ENCODE measurements around the gene SRGAP1.
"Not testable (repeated sequence)": the region's sequence is repeated elsewhere in the genome, so short reads cannot be mapped to it uniquely, and the experiment has no call there.

The SRGAP1 gene

DNA sequence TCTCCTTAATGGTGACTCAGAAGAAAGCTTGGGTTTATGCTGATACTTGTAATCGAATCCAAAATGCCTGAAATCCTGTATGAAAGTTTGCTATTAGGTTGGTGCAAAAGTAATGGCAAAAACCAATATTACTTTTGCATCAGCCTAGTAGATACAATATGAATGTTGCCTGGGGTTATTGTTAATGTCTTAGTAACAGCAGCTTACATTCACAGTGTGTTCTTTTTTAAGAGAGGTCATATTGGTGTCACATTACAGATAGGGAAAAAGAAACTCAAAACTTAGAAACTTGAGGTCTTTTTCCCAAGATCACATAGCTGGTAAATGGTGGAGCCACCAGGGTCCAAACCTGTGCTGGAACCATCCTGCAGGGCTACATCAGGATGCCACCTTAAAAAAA lies 25.2 kb downstream of the SRGAP1 start:
- DNase-seq (ENCODE audit: low read depth), result peak; percentile 50

DNA sequence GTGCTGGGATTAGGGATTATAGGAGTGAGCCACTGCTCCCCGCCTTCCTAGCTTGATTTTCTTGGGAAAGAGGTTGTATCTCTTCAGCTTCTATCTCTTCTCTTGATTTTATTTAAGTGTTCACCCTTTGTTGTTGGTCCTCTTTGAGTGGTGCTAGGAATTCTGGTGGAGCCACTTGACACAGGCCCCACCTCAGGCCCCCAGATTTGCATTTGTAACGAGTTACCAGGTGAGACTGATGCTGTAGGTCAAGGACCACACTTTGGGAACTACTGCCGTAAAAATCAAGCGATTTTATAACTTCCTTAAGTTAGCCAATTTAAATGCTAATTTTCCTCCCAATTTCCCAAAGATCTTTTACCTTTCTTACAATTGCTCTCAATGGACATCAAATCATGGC lies 26.3 kb downstream of the SRGAP1 start:
- no peak for DNase-seq (ENCODE audit: low read depth)

DNA sequence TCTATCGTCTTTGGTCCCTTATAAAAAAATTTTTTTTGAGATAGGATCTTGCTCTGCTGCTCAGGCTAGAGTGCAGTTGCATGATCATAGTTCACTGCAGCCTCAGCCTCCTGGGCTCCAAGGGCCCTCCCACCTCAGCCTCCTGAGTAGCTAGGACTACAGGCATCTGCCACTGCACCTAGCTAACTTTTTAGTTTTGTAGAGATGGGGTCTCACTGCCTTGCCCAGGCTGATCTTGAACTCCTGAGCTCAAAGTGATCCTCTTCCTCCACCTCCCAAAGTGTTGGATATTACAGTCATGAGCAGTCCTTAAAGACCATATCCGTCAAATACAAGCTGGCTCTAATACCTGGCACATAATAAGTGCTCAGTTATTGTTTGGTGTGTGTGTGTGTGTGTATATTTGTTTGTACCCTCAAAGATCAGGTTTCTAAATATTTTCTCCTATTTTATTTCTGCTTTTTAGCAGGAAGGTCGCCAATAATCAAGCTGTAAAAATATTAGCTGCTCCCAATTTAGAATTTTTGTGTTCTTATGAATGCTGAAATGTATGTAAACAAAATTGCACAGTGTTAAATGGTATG lies 30.5 kb downstream of the SRGAP1 start:
- no peak for DNase-seq (ENCODE audit: low read depth)

DNA sequence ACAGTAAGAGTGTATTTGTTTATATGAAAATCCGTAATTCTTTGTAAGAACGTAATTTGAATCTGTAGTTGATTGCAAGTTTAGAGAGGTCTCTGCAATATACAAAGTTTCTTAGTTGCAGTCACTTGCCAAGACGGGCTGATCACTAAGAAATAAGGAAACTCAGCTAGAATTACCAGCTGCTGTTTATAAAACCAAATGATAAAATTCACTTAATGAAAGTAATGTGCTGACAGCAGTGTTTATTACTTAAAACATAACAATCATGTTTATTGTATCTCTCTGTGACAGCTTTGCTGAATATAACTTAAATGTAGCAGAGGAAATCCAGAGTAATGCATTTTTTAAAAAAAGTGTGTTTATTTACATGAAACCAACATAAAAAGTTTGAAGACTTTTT lies 31.2 kb downstream of the SRGAP1 start:
- DNase-seq (ENCODE audit: low read depth), result no peak

DNA sequence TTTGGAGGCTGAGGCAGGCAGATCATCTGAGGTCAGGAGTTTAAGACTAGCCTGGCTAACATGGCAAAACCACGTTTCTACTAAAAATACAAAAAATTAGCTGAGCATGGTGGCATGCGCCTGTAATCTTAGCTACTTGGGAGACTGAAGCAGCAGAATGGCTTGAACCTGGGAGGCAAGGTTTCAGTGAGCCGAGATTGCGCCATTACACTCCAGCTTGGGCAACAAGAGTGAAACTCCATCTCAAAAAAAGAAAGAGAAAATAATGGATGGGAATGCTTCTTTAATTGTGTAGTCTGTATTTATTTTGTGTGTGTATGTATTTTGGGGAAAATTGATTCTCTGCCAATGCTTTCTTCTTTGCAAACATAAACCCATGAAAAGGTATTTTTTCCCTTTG lies 32.5 kb downstream of the SRGAP1 start:
- DNase-seq (ENCODE audit: low read depth), result peak; percentile 49

DNA sequence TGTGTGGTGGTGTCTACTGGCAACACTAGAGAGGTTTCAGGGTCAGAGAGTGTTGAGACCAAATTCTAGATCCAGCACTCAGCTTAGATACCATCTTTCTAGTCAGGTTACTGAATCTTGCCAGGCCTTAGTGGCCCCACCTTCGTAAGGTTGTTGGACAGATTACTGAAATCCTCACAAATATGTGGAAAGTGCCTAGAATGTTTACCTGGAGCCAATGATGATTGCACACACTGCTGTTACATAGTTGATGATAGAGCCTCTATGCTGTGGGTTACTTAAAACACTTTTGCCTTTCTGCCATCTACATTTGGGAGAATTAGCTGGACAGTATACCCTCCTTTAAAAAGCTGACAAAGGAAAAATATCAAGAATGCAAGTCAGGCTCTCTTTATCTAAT lies 33.2 kb downstream of the SRGAP1 start:
- no peak for DNase-seq (ENCODE audit: low read depth)

DNA sequence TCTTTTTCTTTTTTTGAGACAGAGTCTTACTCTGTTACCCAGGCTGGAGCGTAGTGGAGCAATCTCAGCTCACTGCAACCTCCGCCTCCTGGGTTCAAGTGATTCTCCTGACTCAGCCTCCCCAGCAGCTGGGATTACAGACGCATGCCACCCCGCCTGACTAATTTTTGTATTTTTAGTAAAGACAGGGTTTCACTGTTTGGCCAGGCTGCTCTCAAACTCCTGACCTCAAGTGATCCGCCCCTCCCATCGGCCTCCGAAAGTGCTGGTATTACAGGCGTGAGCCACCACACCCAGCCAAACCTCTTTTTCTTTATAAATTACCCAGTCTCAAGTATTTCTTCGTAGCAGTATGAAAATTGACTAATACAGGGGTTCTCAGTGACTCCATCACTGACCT lies 35.7 kb downstream of the SRGAP1 start:
- not testable (repeated sequence) for DNase-seq (ENCODE audit: low read depth)

DNA sequence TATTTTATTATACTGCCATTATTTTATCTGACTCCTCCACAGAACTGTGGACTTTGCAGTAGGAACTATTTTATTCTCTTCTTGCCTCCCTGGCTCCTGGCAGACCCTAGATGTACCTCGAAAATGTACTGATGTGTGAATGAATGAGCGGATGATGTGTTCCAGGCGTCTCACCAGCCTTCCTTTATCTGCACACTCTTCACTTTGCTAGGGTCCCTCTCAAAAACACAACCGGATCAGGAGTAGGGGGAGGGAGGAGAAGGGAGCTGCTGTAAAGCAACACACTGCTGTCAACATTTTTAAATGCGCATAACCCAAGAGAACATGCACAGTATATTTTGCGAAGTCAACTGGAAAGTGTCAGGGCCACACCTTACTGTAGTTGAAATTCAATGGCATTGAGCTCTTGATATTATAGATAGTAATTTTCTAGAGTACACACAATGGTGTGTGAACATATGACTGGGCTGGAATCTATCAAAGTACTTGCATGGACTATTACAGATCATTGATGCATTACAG lies 36.3 kb downstream of the SRGAP1 start:
- DNase-seq (ENCODE audit: low read depth), result no peak

DNA sequence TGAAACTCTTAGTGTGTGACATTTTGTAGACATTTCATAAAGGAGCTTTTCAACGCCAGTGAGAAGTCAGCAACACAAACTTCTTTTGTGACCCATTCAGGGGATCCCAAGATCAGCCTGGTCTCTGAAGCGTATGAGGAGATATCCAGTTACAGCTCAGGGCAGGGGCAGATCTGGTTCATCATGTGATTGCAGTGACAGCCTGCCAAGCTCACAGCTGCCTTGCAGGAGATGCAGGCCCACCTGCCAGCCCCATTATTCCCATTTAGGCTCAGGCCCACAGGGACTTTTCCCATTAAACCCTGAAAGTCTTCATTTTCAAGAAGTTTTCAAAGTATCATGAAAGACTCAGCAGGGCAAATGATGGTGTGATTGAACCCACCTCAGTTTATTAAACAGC lies 38.3 kb downstream of the SRGAP1 start:
- peak; percentile 77 for DNase-seq (ENCODE audit: low read depth)

DNA sequence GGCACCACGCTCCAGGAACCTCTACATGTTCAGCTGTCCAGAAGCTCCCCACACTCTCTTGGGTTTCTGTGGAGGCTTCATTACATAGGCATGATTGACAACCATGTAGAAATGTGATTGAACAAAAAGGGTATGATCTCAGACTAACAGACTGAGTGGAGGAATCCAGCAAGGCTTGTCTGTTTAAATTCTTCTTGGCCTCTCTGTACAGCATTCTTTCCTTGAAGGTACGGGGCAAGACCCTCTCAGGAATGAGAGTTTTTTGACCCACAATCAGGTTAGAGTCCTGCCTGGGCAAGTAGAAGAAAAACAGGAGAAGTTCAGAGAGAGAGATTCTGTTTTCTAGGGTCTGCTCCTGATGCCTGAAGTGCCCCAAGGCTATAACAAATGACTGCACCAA lies 40.9 kb downstream of the SRGAP1 start:
- no peak for DNase-seq (ENCODE audit: low read depth)

DNA sequence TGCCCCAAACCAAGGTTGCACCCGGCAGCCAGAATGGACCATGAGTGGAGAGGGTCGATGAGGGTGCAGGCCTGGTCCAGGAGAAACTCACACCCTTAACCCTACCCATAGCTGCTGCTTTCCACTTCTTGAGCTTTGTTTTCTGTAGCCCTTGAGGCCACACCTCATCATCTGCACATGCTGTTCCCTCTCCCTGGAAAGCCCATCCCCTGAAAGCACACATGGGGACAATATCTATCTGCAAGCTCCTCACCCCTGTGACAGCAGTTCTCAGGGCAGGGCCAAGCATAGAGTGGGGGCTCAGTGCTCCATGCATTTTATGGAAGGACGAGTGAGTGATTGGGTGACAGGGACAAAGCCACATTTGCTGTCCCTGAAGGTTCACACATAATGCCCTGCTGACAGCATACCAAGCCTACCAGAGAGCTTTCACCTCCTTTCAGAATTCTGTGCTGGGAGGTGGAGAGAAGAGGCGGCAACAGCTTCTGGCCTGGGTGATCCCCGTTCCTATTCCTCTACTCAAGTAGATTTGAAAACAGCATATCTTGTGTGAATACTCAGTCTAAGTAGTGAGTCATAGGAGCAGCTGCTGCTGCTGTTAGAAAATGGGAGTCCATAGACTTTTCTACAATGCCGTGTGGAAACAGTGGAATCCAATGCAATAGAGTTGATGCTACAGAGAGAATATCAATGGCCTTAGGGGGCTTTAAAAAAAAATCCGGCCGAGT lies 44.6 kb downstream of the SRGAP1 start:
- DNase-seq (ENCODE audit: low read depth), result peak; percentile 80

DNA sequence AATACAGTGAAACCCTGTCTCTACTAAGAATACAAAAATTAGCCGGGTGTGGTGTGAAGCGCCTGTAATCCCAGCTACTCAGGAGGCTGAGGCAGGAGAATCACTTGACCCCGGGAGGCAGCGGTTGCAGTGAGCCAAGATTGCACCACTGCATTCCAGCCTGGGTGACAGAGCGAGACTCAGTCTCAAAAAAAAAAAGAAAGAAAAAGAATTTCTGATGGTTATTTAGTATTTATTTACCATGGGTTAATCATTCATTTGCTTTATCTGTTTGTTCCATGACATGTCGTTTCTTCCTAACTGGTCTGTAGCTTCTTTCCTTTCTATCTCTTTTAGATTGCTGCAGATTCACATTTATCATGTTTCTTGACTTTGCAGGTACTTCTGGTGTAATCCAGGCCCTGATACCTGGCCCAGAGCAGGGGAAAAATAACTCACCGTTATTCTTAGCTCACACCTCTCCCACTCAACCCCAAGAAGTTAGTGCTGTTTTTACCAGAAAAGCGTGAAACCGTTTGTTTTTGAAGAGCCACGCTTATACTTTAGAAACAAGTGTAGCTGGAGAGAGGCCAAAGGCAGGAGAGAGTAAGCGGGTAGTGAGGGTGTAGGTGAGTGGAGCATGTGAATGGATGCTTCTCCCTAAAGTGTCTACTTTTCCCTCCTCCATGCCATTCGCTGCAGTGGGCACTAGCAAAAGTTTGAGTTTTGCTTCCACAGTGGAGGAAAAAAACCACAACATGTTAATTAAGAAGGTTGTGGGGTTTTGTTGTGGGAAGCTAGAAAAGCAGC lies 45.4 kb downstream of the SRGAP1 start:
- DNase-seq (ENCODE audit: low read depth), result peak; percentile 33

DNA sequence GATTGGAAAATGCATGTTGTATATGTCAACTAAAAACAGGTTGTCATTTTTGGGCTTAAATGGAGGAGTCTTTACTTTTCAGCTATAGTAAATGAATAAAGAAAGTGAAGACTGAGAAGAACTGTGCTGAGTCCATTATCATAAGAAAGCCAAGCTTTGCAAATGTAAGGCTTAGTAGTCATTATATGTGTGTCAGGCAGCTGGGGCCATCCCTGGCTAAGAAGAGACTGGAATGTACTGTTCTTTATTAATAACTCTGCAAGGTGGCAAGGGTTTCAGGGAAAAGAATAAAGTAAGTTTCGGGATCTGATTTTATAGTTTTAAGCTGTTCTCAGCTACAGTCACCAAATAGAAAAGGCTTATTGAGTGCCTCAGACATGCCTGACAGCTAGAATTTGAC lies 48.7 kb downstream of the SRGAP1 start:
- no peak for DNase-seq (ENCODE audit: low read depth)

DNA sequence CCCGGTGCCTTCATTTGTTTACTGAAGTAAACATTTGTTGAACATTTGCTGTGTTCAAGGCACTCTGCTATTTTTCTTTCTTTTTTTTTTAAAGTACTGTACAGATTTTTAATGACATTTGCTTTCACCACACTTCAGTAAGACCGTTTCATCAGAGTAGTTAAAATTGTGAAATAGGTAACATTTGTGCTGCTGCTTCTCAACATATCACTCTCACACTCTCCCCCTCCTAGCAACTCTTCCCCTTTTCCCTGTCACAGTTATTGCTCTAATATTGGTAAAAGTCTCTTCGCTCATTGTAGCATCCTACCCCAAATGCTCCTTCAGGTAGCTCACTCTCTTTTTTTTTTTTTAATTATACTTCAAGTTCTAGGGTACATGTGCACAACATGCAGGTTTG lies 49.6 kb downstream of the SRGAP1 start:
- DNase-seq (ENCODE audit: low read depth), result no peak

DNA sequence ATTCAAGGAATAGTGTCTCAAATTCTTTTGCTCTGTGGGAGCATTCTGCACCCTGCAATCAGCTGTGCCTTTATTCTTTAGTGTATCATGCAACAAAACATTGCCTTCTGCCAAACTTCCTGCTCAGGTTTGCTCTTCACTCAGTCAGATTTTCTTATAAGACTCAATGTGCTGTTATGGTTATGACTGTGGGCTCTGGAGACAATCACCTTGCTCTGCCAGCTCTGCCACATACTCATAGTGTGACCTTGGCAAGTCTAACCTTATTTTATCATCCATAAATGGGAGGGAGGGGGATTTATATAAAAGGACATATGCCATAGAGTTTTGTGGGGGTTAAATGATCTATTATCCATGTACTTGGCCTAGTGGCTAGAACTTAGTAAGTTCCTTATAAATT lies 51.3 kb downstream of the SRGAP1 start:
- no peak for DNase-seq (ENCODE audit: low read depth)

DNA sequence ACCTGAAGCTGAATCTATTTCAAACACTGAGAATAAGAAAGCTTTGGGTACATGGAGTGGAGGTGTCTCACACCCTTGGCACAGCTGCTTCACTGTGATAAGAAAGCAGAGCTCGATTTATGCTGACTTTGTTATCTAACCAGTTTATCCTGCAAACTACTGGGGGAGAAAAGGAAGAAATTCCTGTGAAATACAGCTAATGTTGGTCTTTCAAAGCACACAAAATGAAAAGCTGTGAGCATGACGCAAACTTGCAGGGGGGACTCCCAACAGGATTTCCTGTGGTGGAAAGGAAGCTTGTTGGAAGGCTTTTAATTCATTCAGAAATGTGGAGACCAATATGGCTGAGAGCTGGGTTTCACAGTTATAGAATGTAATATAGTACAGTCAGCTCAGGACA lies 53.4 kb downstream of the SRGAP1 start:
- peak; percentile 79 for DNase-seq (ENCODE audit: low read depth)

DNA sequence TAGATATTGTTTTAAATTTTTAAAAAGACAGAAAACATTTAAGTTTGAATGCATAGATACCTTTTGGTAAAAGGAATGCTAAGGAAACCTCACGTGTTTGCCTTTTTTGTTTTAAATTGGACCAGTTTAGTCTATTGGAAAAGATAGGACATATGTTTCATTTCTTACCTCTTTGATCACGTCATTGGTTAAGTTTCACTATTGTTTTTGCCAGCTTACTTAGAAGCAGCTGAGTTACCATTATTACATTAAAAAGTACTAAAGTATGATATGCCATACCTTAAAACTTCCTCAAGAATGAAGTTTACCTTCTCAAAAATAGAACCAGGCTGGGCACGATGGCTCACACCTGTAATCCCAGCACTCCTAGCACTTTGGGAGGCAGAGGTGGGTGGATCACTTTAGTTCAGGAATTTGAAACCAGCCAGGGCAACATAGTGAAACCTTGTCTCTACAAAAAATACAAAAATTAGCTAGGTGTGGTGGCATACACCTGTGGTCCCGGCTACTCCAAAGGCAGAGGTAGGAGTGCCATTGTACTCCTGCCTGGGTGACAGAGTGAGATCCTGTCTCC lies 54.4 kb downstream of the SRGAP1 start:
- no peak for DNase-seq (ENCODE audit: low read depth)

DNA sequence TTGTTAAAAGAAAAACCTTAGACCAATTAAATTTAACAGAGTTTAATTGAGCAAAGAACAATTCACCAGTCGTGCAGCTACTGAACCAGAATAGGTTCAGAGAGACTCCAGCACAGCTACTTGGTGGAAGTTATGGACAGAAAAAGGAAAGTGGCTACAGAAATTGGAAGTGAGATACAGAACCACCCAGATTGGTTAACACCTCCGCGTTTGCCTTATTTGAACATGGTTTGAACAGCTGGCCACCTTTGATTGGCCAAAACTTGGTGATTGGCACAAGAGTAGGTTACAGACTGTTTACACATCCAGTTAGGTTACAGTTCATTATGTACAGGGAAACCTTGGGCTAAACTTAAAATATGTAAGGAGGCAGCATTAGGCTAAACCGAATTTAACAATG lies 54.9 kb downstream of the SRGAP1 start:
- no peak for DNase-seq (ENCODE audit: low read depth)

DNA sequence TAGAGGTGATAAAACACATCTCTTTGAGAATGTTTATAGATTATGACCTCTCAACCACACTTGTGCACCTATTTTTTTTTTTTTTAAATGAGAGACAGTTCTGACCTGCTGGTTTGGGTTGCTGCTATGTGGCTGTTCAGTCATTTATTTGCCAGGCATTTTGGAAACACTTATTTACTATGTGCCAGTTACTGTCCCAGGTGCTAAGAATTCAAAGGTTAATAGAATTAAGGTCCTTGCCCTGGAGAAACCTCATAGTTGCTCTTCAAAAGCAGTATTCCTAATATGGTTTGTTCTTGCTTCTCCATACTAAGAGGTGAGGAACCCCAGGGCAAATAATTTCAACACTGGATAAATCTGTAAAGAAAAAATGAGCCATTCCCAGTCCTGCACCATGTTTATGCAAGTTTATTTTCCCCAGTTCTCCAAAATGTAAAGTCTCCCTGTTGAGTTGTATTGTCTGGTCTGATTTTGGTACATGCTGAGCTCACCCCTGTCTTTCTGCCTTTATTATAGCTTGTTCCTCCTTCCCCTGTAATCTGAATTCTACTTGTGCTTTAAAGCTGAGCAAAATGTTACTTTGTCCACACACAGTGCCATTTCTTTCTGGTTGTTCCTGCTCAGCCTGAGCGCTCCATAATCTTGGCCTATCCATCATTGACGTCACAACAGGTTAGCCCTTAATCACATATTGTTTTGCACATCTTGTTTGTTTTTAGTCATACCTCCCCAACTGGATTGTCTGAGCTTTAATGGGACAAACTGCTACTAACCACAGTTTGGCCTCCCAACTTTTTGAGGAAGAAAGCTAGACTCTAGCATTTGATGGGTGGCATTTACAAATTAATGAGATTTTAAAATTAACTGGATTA lies 56.7 kb downstream of the SRGAP1 start:
- DNase-seq (ENCODE audit: low read depth), result no peak

DNA sequence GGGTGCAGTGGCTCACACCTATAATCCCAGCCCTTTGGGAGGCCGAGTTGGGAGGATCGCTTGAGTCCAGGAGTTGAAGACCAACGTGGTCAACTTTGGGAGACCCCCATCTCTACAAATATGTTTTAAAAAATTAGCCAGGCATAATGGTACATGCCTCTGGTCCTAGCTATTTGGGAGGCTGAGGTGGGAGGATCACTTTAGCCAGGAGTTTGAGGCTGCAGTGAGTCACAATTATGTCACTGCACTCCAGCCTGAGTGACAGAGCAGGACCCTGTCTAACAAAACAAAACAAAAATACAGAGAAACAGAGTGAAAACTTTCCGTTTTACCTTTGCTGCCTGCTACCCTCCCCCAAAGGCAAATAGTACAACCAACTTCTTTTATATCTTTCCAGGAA lies 60.2 kb downstream of the SRGAP1 start:
- DNase-seq (ENCODE audit: low read depth), result no peak

DNA sequence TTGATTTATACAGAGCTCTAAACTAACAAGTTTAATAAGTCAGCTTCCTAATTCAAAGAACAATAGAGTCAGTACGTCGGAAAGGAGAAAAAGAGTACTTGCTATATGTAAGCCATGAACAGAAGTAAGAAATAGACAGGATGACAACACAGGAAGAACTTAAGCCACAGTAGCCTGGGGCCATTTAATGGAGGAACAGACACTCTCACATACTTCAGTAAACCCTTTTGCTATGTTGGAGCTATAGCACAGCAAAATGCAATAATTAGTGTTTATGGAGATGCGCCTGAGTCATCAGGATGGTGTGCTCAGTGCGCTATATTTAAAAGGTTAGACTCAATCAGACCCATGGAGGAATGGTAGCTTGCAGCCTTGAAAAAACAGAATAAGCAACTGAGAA lies 61.0 kb downstream of the SRGAP1 start:
- peak; percentile 45 for DNase-seq (ENCODE audit: low read depth)

DNA sequence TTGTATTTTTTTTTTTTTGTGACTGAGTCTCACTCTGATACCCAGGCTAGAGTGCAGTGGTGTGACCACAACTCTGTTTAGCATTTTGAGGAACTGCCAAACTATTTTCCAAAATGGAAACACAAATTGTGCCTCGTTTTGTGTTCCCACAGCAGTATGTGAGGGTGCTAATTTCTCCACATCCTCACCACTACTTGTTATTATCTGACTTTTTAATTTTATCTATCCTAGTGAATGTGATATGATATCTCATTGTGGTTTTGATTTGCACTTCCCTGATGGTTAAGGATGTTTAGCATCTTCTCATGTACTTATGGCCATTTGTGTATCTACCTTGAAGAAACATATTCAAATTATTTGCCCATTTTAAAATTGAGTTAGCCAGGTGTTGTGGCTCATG lies 62.4 kb downstream of the SRGAP1 start:
- no peak for DNase-seq (ENCODE audit: low read depth)
